HG02623 (cell line): Measurements from ENCODE around the gene USP12.
A peak's percentile ranks its signal among the peaks of the same experiment; 100 is the strongest.

Source experiments
- ATAC-seq: cut with Tn5 transposase; IDR thresholded peaks from one replicate; pipeline ENCODE4 v1.9.1; 2021; ENCODE audit warnings: moderate library complexity; ENCODE audit not compliant: unreplicated experiment

The USP12 gene

GRCh38 chr13:27186295-27186694 is 14.7 kb upstream of the USP12 start:
- no peak for ATAC-seq

DNA sequence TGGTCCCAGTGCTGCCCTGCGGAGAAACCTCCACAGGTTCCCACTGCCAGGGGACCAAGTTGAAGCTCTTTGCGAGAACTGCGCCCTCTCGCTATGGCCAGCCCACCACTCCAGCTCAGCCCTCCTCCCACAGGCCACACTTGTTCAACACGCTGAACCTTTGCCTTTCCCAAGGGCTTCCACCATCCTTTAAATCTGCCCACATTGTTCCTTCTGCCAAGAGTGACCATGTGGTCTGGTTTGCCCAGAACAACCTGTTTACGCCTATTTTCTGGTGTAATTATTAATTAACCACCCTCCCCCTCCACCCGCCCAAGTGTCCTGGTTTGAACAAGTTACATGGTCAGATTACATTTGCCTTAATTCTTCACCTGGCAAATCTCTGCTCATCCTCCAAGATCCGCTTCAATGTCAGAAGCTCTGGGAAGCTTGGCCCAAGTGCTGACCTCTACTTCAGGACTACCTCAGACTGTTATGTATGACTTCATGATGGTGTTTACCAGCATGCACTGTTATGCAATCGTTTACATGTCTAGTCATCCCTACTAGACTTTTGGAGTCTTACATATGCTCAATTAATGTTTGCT is 12.0 kb upstream of the USP12 start:
- no peak for ATAC-seq

DNA sequence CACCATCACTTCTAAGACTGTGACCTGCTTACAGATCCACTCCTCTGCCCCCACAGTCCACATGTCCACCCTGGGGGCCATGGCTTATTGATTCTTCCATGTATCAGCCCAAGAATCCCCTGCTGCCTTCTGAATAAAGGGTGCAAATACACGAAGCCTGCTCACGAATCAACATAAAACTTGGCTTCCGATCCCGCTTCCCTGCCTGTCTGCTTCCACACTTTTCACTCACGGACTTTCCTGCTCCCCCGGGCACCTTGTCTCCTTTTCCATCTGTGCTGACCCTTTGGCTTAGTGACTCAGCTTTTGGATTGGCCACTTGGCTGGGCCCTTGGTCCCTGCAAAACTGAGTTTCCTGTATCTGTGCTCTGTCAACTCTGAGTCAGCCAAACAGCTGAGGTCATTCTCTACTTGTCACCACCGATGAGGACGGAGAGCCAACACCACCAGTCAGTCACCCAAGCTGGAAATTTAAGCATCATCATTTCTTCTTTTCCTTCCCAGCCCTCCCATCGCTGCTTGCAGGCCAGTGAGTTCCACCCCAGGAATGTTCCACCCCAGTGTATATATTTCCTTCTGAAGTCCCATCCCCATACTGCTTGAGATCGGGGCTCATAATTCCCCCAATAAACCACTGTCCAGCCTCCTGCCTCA is 11.4 kb upstream of the USP12 start:
- no peak for ATAC-seq

- no peak for ATAC-seq
Observed at GRCh38 chr13:27182054-27182453, 10.4 kb upstream of the USP12 start.

DNA sequence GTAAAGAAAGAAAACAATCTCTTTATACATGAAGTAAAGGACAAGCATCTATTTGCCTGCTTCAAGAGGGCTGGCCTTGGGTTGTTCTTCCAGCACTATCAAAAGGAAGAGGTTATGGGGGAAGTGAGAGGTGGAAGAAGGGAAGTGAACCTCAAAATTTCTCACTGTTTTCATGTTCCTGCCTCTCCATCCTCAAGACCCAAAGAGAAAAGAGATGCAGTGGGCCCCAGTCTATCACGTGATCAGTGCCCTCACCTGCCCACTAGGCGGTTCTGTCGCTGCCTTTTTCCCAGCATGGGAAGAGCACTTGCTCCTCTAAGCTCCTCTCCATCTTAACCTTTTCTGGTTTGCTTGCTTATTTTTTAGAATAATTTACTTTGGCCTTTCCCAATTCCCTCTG is 6.2 kb upstream of the USP12 start:
- no peak for ATAC-seq

DNA sequence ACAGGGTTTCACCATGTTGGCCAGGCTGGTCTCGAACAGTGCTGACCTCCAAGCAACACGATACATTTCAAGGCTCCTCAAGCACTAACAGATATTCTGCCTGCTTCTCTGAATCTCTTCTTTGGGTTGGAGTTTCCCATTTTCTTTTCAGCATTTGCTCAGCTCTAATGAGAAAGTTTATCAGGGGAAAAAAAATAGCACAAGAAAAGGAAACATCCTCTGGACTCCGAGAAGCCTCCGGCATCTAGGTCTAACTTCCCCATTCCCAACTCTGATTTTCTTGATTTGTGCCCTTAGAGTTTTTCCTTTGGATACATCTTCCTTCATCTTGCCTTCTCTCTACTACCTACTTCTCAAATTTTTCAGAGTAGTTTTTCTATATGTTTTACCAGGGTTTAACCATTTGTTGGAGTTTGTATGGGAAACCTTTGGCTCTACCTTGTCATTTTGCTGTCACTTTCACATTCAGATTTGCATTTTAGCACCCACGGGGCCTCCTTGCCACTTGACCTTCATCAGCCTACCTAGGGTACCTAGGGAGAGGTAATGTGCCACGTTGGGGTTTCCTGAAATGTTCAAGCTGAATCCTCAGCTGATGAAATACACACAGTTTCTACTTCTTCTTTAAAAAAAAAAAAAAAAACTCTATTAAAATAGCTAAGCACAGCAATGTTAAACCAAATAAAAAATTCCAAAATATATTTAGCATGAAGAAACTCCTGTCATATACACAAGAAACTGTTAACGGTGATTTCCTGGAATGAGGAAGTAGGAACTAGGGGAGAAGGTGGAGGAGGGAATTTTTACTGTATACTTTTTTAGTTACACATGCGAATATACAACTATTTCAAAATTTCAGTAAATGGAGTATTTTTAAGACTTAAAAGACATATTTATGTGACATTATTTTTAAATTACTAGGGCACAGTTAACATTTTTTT is 5.1 kb upstream of the USP12 start:
- ATAC-seq = no peak

- ATAC-seq = no peak
Observed at GRCh38 chr13:27174766-27175455, 3.3 kb upstream of the USP12 start.

GRCh38 chr13:27172495-27172842 is 858 bp upstream of the USP12 start:
- ATAC-seq = no peak

GRCh38 chr13:27171827-27172494 is 350 bp upstream of the USP12 start:
- peak; percentile 74 for ATAC-seq

DNA sequence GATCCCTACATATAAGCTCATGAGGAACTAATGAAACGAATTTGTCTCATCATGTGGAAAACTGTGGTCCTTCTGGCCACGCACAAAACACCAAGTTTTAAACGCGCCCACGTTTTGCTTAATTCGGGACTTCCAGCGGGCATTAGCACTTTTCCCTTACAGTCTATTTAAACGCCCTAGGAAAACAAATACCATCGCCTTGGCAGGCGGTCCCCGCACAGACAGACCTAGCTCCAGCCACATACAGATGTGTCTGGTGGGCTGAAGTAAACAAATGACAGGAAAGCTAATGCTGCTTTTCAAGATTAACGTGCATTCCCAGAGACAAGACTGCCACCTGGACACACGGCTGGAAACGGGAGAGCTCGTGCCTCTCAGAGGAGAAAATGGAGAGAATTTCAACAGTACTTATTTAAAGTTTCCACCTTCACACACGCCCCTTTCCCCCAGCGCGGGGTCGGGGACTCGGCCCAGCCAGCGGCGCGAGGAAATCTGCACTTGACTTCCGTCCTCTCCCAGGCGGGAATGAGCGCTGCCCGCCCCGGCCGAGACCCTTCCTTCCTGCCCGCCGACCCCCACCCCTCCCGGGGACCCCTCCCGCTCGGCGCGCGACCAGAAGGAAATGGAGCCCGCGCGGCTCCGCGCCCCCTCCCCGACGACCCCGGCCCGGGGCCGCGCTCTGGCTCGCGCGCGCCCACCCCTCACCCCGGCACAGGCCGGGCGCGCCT is 931 bp downstream of the USP12 start:
- no peak for ATAC-seq

GRCh38 chr13:27170221-27170515 is 1.4 kb downstream of the USP12 start:
- no peak for ATAC-seq

GRCh38 chr13:27168906-27169657 is 2.5 kb downstream of the USP12 start:
- ATAC-seq = no peak

- no peak for ATAC-seq
Observed at GRCh38 chr13:27168086-27168485, 3.5 kb downstream of the USP12 start.

DNA sequence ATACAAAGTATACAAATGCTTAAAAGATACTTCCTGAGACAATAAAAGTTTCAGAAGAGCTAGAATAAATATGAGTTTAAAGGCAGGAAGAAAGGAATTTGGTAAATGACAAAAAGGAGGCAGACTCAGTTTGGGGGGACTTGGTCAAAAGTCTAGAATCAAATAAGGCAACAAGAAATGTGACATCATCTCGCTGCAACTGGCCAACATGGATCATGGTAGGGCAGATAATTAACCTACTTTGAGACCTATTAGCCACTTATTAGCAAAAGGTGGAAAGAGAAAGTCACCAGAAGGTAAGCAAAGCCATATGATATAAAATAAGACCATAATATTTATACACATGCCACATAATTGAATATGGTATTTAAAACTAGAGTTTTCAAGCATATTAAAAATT is 5.3 kb downstream of the USP12 start:
- no peak for ATAC-seq

DNA sequence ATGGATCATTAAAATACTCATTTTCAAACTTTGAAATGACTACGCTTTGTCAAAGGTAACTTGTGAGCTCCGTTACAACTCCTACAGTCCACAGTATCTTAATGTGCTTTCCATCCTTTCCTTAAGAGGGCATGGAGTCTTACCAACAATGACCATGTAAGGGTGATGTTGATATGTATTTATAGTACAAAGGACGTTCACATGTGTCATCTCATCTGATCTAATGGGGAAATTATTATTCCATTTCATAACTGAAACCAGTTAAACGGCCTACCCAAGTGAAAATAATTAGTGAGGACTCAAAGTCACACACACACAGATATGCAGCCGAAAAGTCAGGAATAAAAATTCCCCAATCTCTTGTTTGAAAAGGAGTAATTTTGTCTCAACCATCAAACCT is 9.6 kb downstream of the USP12 start:
- no peak for ATAC-seq

DNA sequence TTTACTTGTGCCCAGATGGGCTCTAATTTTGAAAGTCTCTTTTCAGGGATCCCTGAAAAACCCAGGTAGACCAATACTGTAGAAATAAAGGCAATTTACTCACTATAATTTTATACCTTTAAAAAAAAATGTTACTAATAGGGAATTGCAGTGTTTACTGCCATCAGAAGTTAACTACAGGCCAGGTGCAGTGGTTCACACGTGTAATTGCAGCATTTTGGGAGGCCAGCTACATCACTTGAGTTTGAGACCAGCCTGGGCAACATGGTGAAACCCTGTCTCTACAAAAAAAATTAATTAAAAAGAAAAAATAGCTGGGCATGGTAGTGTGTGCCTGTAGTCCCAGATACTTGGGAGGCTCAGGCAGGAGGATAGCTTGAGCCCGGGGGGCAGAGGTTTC is 10.2 kb downstream of the USP12 start:
- no peak for ATAC-seq

GRCh38 chr13:27160657-27161295 is 10.8 kb downstream of the USP12 start:
- no peak for ATAC-seq

DNA sequence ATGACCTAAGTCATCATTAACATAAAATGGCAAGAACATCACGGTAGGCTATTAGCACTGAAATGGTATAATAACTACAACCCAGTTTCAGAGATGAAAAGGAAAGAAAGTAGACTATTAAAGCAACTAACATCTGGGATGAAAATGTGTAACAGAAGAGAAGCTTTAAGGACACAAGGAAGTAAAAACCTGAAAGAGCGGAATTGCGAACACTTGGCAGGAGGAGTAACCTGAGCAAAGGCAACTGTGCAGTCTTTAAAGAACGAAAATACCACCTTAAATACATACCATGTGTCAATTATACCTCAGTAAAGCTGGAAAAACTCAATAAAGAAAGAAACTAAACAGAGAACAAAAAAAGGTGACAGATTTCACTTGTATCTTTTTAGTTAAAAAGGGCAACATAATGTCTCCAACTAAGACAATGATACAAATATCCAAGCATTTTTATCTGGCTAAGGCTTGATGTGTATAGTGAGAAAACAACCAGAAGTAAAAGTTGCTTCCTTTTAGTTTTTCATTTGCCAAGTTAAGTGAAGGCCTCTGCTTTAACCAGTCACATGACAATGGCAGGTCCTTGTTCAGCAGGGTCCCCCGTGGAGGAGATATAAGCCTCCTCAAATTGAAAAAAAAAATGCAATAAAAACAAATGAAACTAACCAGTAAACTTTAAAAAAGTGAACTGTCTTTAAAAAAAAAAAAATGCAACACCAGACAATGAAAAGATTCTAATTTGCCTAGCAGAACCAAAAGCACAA is 11.6 kb downstream of the USP12 start:
- no peak for ATAC-seq

DNA sequence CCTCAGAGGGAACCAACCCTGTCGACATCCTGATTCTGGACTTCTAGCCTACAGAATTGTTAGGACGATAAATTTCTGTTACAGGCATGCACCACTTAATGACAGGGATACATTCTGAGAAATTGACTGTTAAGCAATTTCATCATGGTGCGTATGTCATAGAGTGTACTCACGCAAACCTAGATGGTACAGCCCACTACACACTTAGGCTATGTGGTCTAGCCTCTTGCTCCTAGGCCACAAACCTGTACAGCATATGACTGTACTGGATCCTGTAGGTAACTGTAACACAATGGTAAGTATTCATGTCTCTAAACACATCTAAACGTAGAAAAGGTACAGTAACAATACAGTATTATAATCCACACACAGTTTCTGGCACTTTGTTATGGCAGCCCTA is 13.3 kb downstream of the USP12 start:
- ATAC-seq = no peak
